GM19025 (cell line): ENCODE data around the gene AQP1.
A peak's percentile ranks its signal among the peaks of the same experiment; 100 is the strongest.

Source experiments
- ATAC-seq: cut with Tn5 transposase; IDR thresholded peaks from one replicate; pipeline ENCODE4 v1.9.1; 2021; ENCODE audit warnings: mild to moderate bottlenecking, low read depth, moderate library complexity; ENCODE audit not compliant: unreplicated experiment

The AQP1 gene

DNA sequence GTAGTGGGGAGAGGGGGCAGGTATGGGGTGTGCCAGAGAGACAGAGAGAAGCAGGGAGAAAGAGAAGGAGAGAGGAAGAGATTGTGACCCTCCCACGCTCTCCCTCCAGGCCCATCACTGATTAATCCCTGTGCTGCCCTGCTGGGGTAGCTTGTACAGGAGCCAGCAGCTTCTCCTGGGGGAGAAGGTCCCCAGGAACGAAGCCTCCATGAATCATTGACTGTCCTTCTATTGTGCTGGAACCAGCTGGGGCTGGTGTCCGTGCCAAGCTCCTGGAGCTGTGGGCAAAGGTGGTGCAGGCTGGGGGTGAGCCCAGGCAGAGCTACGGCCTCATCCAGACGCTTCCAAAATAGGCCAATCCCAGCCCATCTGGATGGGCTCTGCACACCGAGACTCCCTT, 20.9 kb downstream of the AQP1 start:
- ATAC-seq, result no peak

DNA sequence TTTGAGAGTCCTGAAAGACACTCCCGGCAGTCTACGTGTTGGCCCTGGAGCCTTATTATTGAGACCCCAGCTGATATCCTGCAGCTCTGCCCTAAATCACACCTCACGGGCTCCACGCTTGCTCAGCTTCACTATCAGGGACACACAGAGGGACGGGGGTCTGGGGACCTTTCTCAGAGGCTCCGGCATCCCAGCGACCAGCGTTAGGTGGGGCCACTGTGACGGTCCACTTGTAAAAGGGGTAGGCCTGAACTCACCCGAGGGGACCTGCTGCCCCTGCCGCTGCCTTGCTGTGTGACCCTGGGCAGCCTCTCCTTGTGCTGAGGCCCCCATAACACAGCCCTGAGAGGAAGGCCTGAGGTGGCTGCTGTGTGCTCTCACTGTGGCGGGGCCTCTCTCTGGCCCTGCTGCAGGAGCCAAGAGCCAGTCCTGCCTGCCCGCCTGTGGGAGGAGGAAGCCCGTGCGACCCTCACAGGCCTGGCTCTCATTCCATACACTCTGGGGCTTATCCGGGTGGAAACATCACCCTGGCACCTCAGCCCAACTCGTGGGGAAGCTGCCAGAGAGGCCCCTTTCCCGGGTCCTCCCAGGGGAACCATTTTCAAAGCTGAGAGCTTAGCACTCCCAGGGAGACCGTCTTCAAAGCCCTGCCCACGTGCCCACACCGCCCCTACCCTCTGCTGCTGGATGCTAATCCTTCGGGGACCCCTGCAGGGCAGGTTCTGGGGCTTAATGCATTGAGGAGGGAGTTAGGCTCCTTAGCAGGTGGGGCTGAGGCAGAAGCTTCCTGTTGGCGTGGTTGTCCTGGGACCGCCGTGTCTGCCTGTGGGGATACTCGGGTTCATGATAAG, 21.7 kb downstream of the AQP1 start:
- ATAC-seq, result no peak

DNA sequence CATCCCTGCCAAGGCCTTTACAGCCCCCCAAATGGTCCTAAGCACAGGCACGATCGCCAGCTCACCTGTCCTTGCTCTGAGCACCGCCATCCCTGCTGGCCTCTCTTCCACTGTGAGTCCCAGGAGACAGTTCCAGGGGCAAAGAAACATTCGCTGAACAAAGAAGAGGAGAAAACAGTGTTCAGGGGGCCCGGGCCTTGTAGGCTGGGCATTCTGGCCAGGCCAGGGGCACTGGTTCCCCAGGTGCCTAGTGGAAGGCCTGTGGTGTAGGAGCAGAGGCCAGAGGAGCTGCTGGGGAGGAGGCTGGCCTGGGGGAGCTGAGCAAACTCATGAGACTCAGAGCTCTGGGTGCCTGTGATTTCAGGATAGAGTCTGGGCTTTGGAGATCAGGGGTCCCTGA, 22.6 kb downstream of the AQP1 start:
- ATAC-seq, result no peak

DNA sequence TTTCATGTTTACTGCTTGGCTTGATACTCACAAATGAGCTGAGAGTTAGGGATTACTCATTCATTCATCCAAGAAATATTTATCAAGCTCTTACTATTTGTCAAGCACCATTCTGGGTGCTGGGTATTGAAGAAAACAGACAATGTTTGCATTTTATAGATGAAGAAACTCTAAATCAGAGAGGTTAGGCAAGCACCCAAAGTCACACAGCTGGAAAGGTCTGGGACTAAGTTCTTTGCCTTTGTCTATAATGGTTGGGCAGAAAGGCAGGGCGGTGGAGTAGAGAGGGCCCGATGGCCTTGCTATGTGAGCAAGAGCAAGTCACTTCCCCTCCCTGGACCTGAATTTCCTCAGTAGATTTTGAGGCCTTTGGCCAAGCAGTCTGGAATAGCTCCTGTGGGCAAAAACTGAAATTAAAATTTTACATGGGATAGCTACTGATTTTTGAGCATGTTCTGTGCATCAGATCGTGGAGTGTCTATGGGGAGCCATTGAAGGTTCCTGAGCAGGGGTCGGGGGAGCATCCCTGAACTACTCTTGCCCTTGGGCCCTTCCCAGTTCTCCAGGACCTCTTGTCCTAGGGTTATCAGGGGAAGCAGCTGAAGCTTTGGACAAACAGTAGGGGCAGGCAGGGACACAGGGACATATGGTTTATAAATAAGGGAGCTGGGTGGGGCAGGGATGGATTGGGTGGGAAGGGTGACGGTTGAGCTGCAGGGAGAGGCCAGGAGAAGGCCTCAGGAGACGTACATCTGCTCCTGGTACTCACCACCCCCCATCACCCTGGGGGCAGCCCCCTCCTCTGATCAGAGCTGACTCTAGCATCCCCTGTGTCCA, 23.3 kb downstream of the AQP1 start:
- no peak for ATAC-seq

DNA sequence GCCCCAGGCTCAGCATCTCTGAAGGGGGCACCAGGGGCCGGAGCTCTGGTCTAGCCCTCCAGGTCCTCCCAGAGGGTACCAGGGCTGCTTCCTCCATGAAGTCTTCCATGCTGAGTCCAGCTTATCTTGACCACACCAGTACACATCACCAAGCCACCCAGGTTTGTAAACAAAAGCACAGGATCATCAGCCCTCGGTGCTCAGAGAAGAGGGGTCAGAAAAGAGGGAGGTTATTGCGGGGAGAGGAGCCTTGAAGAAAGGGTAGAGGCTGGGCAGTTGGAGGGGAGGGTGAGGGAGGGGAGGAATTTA, 23.9 kb downstream of the AQP1 start:
- ATAC-seq, result no peak

DNA sequence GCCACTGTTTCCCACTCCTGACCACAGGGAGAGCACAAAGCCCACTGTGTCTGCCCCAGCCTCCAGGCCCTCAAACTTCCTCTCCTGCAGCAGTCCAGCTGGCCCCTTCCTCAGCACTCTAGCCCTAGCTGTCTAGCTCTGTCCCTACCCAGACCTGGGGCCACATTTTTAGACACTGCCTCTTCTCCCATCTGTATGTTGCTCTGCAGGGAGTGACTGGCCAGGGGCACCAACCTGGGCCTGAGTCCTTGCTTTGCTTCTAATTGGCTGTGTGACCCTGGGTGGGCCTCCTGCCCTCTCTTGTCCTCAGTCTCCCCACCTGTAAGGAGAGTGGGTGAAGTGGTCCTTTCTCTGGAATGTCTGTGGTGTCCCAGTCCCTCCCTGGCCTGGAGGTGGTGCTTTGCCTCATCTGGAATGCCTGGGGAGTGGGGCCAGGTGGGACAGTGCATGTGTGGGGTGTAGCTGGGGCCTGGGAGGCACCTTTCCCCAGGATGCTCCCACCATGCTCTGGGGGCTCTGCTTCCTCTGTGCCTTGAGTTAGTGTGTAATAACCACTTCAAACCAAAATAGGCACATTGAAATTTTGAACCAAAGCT, 25.1 kb downstream of the AQP1 start:
- ATAC-seq, result no peak

DNA sequence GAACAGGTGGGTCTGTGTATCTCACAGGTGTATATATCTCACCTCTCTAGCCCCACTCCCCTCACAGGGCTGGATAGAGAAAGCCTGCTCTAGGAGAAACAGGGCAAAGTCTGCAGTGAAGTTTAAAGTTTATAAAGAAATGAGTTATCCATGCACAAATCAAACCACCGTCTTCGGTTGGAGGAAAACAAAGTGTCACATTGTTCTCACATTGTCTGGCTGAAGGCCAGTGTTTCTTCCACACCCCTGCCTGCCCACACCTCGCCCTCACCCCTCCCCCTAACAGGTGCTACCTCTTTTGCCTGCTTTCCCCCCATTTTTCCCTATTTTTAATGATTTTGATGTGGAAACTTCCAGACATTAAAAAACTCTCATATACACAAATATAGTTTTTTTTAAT, 25.8 kb downstream of the AQP1 start:
- ATAC-seq, result no peak

DNA sequence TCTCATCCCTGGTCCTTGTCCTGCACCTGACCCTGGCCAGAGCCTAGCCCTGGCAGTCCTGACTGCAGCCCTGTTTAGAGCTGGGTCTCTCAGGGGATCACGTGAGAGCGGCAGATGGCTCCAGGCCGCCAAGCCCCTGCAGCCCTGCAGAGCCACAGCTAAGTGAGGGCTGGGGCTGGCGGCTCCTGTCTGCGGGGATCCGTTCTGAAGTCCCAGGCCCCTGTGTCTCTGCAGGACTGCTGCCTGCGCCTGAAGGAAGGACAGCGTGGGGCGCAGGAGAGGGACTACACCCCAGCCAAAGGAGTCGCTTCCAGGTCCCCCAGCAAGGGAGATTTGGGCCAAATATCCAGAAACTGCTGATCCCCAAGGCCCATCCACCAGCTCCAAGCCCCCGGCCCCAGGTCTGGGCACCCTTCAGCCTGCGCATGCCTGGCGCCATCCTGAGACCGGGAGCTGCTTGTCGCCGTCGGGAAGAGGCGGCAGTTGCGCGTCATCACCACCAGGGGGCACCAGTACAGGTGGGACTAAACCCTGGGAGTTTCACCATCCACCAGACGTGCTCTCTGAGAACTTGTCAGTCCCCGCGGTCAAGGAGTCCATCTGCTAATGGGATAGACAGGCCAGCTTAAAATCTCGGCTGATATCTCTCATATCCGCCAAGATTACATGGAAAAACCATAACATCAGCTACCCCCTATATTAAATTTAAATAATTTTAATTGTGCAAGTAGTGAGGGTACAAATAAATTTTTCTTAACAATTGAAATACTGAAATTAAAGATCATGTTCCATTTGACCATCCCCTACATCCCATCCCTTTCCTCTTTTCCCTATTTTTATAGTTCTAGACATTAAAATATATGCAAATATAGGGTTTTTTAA, 27.0 kb downstream of the AQP1 start:
- ATAC-seq, result peak; percentile 59

DNA sequence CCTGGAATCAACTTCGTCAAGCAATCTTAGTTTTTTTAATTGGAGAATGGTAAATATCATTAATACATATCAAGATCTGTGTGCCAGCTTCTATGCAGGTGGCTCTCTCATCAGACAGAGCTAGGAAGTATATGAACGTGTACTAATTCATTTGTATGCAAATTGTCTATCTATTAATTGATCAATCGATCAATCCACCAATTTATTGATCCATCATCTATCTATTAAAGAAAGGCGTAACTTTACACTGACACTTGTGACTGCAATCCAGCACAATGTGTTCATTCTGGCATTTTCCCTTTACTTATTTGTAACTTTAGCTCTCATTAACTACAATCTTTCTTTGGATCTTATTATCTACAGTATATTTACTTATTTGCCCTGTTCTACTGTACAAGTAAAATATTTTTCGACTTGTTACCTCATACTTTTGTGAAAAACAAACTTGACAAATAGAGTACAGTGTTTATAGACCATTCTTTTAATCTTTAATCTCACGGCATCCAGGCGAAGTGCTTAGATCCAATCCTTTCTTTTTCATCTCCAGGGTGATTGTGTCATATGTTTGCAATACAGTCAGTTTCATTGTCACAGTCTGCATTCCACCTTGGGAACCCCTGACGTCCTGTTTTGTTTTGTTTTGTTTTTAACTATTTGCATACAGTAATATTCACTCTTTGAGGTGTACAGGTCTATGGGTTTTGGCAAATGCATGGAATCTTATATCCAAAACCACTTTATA, 30.1 kb downstream of the AQP1 start:
- no peak for ATAC-seq

DNA sequence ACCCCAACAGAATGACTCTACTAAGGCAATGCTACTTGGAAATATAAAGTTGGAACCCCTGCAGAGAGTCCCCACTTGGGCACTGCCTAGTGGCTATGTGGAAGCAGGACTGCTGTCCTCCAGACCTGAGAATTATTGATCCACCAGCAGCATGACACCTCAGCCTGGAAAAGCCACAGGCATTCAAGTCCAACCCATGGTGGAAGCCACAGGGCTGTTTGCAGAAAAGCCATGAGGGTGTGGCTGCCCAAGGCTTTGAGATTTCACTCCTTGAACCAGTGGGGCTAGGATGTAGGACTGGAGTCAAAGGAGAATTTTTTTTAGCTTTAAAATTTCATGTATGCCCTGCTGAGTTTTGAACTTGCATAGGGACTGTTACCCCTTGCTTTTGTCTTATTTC, 38.5 kb downstream of the AQP1 start:
- ATAC-seq, result no peak

DNA sequence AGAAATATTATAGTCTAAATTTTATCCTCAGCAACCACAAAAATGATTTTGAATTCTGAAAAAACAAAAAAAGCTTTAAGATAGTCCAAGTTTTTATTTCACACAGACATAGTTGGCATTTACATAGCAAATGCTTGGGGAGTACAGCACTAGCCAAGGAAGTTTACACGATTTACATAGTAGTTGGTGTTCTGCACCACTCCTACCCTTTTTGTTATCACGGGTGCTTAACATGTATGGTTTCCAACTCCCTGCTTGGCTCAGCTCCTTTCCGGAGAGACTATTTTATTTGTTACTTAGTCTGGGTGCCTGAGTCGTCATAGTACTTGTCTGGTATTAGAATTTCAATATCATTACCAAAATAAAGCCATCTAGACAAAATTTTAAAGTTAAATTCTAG, 43.3 kb downstream of the AQP1 start:
- ATAC-seq, result no peak

DNA sequence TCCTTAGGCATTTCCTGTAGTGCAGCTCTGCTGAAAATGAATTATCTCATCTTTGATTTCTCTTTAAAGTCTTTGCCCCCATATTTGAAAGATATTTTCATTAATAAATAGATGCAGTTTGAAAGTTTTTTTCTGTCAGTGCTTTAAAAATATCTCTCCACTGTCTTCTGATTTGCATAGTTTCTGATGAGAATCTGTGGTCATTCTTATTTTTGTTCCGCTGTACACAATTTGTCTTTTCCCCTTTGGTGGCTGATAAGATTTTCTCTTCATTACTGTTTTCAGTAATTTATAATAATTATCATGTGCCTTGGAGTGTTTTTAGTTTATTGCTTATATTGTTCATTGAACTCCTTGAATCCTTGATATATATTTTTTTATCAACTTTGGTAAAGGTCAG, 45.1 kb downstream of the AQP1 start:
- ATAC-seq, result no peak

DNA sequence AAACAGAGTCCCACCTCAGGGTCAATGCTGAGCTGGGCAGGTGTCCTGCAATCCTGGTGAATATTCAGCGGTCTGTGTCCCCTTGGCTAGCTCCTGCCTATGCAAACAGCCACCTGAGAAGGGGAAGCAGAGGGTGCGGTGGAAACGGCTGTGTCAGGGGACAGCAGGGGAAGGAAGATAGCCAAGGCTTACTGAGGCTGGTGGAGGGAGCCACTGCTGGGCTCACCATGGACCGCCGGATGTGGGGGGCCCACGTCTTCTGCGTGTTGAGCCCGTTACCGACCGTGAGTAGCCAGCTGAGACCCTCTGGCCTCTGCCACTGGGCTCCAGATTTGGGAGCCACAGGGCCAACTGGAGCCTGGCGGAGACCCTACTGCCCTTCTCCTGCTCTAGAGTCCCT, 52.2 kb downstream of the AQP1 start, which contains the start of gene GHRHR:
Gene GHRHR, plus strand, starts transcription at position 112 of the 400 bp plus-strand sequence. Its CDS starts 116 bp downstream, at position 228.
- ATAC-seq, result no peak

DNA sequence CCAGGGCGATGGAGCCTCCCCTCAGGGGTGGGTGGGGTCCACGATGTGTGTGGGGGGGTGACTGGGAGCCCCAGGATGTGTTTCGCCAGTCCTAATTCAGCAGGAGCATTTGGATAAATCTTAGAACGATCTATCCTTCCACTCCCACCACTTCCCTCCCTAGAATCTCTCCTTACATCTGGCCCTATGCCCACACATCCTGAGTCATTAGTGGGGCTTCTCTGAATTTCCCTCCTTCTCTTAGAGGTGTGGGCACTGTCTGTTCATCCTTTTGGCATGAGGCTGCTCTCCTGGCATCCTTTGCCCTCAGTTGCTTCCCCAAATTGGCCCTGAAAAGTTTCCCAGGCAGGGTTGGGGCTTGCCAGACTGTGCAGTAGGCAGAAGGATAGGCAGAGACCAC, 53.7 kb downstream of the AQP1 start:
- ATAC-seq, result no peak

DNA sequence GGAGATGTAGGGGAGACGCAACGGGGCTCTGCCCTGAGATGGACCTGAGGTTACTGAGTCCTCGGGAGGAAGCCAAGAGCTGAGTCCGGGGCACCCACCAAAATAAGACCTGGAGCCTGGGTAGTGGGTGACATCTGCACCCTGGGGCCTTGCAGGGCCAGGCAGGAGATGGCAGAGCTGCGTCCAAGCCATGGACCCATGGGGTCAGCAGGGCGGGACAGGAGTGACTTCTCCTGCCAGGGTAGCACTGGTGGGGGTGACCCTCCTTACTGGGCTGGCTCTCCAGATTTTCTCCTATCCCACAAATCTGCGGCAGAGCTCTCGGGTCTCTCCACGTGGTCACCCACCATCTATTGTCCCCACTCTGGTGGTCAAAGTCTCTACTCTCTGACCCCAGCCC, 54.2 kb downstream of the AQP1 start:
- no peak for ATAC-seq

DNA sequence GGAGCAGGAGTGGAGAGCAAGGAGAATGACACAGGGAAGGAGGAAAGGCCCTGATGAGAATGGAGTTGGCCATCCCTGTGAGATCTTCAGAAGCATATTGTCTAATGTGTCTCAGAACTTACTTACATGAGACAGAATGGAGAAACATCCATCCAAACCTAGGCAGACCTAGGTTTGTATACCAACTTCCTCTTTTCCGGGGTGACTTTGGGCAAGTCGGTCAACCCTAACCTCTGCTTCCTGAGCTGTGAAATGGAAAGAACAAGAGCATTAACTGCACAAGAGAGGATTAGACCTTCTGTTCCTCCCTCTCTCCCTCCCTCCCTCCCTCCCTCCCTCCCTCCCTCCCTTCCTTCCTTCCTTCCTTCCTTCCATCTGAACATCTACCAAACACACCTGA, 56.6 kb downstream of the AQP1 start:
- no peak for ATAC-seq

DNA sequence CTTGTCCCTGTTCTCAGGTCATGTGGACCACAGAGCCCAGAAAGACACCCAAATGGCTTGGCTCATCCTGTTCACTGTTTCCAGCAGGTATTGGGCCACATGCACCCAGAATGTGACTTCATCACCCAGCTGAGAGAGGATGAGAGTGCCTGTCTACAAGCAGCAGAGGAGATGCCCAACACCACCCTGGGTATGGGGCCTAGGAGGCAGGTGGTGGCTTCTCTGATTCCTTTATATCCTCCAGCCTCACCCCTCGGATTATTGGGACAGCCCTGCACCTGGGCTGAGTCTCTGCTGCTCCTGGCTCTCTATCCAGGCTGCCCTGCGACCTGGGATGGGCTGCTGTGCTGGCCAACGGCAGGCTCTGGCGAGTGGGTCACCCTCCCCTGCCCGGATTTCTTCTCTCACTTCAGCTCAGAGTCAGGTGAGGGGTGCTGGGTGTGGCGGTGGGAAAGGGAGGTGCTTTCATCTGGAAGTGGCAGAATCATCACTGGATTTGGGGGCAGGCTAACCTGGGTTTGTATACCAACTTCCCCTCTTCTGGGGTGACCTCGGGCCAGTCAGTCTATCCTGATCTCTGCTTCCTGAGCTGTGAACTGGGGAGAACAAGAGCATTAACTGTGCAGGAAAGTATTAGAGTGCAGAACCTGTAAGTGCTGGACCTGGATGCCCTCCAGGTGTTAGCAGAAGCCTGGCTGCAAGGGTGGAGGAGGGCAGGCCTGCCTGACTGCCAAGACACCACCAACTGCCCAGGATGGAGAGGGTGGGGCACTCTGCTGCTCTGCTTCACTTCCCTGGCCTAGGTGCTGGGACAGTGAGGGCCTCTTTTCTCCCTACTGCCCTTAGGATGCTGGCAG, 57.3 kb downstream of the AQP1 start:
- no peak for ATAC-seq

DNA sequence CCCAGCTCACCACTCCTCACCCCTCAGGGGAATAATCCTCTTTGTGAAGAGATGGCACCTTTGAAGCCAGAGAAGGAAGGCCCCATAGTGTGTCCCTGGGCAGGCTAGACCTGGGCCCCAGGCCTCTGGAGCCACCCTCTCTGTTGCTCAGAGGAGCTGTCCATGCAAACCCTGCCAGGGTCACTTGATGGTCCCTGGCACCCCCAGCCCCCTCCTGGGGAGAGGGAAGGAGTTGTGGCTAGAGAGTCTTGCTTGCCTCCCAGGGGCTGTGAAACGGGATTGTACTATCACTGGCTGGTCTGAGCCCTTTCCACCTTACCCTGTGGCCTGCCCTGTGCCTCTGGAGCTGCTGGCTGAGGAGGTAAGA, 57.9 kb downstream of the AQP1 start:
- ATAC-seq, result no peak

DNA sequence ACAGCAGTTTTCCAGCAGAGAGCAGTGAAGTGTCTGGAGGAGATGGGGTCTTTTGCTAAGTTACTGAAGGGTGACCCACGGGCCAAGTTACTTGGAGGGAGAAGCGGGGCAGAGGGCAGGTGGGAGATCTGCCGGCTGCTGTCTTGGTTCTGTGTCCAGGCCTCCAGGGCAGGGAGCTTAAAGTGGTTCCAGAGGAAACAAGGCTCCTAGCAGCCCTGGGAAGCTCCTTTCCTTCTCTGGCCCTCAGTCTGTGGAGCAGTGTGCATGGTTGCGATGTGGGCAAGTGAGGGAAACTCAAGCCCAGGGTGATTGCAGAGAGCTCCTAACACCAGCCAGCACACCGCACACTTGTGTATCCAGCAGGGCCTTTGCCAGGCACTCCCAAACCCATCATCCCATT, 58.4 kb downstream of the AQP1 start:
- no peak for ATAC-seq
